Tibial nerve (tissue), 4 donors: ENCODE results near the gene SRP54. TPM values are rescaled to one million over a fixed set of nuclear protein-coding genes. Genes with fewer than 3 reads are reported as not detected.
A peak's percentile ranks its signal among the peaks of the same experiment; 100 is the strongest.
"Not testable (repeated sequence)": the region's sequence is repeated elsewhere in the genome, so short reads cannot be mapped to it uniquely, and the experiment has no call there.

ENCODE experiments used
- DNase-seq, 2 donors: peaks; one replicate each; pipeline ENCODE4 v3.0.0-alpha.2; 2019; ENCODE audit warnings: low spot score in 2 of 2
- H3K27ac ChIP-seq, 4 donors: fragments of 200-600 bp; sonication (generic) in 3 of 4; one replicate each; pipeline ENCODE4 v1.5.1; 2017 to 2019; ENCODE audit warnings: mild to moderate bottlenecking in 1 of 4
- H3K27me3 ChIP-seq, 2 donors: fragments of 200-600 bp; sonication (generic) in 1 of 2; one replicate each; pipeline versions ENCODE4 v1.5.1 to v1.6.0; 2017 to 2019
- H3K36me3 ChIP-seq, 3 donors: fragments of 200-600 bp; sonication (generic); one replicate each; pipeline ENCODE4 v1.5.1; 2018 to 2019
- H3K4me1 ChIP-seq, 4 donors: fragments of 200-600 bp; sonication (generic) in 3 of 4; one replicate each; pipeline ENCODE4 v1.5.1; 2017 to 2019
- H3K4me3 ChIP-seq, 4 donors: fragments of 200-600 bp; sonication (generic) in 3 of 4; one replicate each; pipeline ENCODE4 v1.5.1; 2017 to 2019; ENCODE audit warnings: mild to moderate bottlenecking in 1 of 4, moderate library complexity in 1 of 4
- H3K9me3 ChIP-seq, 4 donors: fragments of 200-600 bp; sonication (generic) in 3 of 4; one replicate each; pipeline ENCODE4 v1.5.1; 2017 to 2019
- EP300 ChIP-seq, 2 donors: sonication (generic); formaldehyde crosslinking; IDR thresholded peaks; one replicate each; pipeline ENCODE4 v1.6.1; 2017; ENCODE audit warnings: antibody characterized with exemption in 2 of 2, mild to moderate bottlenecking in 1 of 2
- POLR2A ChIP-seq, 2 donors: fragments of 450-650 bp; IDR thresholded peaks; one replicate each; pipeline ENCODE4 v1.6.1; 2017; ENCODE audit warnings: antibody characterized with exemption in 2 of 2, mild to moderate bottlenecking in 2 of 2, moderate library complexity in 2 of 2
- WGBS, 2 donors: methylation state at CpG; one replicate each; pipeline ENCODE4 v1.1.5; 2018; 5-methylcytosine and 5-hydroxymethylcytosine counted together
- total RNA-seq, 4 donors: library from RNA; depleted of rRNA; stranded (reverse); fragments of >200 nt; gene quantifications; one replicate each; pipeline ENCODE4 v1.1.0, GENCODE V29; 2016
- TF ChIP-seq, protein P1 (sequence below), 5 experiments: fragments of 200-600 bp in 3 of 5; fragments of 450-650 bp in 2 of 5; sonication (generic) in 3 of 5; IDR thresholded peaks; one replicate each; pipeline ENCODE4 v1.5.1; 2016 to 2019; ENCODE audit warnings: antibody characterized with exemption in 5 of 5, mild to moderate bottlenecking in 3 of 5, moderate library complexity in 2 of 5

Gene SRP54
- total RNA-seq, 4 donors from 2014 or later = 49.0 to 67.7 (median 52.3) TPM

DNA sequence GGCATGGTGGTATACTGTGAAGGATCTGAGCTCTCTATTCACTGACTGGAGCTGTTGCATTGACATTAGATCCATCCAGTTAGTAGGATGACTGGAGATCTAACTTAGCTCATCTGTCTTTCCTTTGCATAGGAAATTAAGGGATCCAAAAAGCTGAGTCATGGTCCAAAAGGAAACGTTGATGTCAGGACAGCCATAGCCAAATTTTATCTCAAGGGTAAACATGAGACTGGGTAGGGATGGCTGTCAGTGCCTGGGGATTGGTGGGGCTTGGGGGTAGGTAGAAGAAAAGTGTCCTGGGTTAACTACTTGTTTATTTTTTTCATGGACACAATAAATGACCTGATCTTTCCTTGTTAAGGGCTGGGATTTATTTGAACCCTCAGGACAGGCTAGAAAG lies 67.9 kb downstream of the SRP54 start:
- WGBS, 2 donors = 0% methylated on average over 1 of the region's 1 CpG
- Histone ChIP-seq H3K4me1 (peaks cover 0 to 28% (median 12%) of the 10 kb centered on the region in 4 donors), H3K27ac (peak overlapping the region in 2 of 4 donors; percentile 29 to 34), H3K4me3 (no peak overlapping the region), H3K9me3 (no peaks in the 10 kb centered on the region), H3K27me3 (no peaks in the 10 kb centered on the region), H3K36me3 (peaks cover 0 to 46% (median 0%) of the 10 kb centered on the region in 3 donors)
- no peak for DNase-seq
- TF ChIP-seq EP300 (IDR thresholded peaks at IDR 0.05) = no peak
- TF ChIP-seq, protein P1, sequence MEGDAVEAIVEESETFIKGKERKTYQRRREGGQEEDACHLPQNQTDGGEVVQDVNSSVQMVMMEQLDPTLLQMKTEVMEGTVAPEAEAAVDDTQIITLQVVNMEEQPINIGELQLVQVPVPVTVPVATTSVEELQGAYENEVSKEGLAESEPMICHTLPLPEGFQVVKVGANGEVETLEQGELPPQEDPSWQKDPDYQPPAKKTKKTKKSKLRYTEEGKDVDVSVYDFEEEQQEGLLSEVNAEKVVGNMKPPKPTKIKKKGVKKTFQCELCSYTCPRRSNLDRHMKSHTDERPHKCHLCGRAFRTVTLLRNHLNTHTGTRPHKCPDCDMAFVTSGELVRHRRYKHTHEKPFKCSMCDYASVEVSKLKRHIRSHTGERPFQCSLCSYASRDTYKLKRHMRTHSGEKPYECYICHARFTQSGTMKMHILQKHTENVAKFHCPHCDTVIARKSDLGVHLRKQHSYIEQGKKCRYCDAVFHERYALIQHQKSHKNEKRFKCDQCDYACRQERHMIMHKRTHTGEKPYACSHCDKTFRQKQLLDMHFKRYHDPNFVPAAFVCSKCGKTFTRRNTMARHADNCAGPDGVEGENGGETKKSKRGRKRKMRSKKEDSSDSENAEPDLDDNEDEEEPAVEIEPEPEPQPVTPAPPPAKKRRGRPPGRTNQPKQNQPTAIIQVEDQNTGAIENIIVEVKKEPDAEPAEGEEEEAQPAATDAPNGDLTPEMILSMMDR (IDR thresholded peaks at IDR 0.05) = no peak
- no peak for TF ChIP-seq POLR2A (IDR thresholded peaks at IDR 0.05)

DNA sequence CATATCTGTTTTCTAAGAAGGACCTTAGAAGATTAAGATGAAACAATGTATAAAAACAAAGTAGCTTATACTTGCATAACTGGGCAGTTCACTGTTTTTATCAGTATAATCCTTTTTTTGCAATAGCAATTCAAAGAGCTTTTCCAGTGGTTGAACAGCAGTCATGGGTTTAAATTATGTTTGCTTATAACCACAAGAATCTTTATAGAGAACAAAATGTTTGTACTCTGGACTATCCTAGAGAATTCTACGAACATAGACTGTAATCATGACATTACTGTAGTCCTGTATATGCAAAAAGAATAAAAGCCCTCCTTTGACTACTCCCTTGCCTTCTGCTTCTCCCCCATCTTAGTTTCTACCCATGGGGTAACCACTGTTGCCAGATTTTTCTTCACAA lies 69.0 kb downstream of the SRP54 start:
- H3K27me3 ChIP-seq = no peaks in the 10 kb centered on the region
- no peaks in the 10 kb centered on the region for H3K9me3 ChIP-seq
- no peak overlapping the region for H3K4me3 ChIP-seq
- peak overlapping the region in 1 of 4 donors; percentile 34 for H3K27ac ChIP-seq
- peaks cover 0 to 28% (median 12%) of the 10 kb centered on the region in 4 donors for H3K4me1 ChIP-seq
- WGBS, 2 donors = 78 to 83% methylated on average over 1 of the region's 1 CpG
- no peak for TF ChIP-seq EP300 (IDR thresholded peaks at IDR 0.05)
- no peak for TF ChIP-seq POLR2A (IDR thresholded peaks at IDR 0.05)
- TF ChIP-seq, protein P1 (IDR thresholded peaks at IDR 0.05) = no peak
- H3K36me3 ChIP-seq = peaks cover 0 to 57% (median 0%) of the 10 kb centered on the region in 3 donors
- DNase-seq = no peak

DNA sequence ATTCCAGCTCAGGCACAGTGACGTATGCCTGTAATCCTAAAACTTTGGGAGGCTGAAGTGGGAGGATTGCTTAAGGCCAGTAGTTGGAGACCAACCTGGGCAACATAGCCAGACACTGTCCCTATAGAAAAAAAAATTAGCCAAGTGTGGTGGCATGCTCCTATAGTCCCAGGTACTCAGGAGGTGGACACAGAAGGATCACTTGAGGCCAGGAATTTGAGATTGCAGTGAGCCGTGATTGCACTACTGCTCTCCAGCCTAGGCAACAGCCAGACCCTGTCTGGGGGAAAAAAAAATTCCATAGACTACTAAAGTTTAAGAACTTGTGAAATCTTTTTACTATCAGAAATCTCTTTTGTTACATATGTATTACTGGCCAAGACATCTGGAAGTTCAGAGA lies 69.8 kb downstream of the SRP54 start:
- Histone ChIP-seq H3K9me3 (no peaks in the 10 kb centered on the region), H3K4me3 (no peak overlapping the region), H3K27me3 (no peaks in the 10 kb centered on the region), H3K27ac (no peak overlapping the region), H3K36me3 (peaks cover 0 to 65% (median 0%) of the 10 kb centered on the region in 3 donors), H3K4me1 (peaks cover 0 to 20% (median 6%) of the 10 kb centered on the region in 4 donors)
- TF ChIP-seq EP300 (IDR thresholded peaks at IDR 0.05) = no peak
- TF ChIP-seq POLR2A (IDR thresholded peaks at IDR 0.05) = no peak
- TF ChIP-seq, protein P1 (IDR thresholded peaks at IDR 0.05) = no peak
- WGBS, 2 donors = 92 to 94% methylated on average over 2 of the region's 2 CpGs
- no peak for DNase-seq

DNA sequence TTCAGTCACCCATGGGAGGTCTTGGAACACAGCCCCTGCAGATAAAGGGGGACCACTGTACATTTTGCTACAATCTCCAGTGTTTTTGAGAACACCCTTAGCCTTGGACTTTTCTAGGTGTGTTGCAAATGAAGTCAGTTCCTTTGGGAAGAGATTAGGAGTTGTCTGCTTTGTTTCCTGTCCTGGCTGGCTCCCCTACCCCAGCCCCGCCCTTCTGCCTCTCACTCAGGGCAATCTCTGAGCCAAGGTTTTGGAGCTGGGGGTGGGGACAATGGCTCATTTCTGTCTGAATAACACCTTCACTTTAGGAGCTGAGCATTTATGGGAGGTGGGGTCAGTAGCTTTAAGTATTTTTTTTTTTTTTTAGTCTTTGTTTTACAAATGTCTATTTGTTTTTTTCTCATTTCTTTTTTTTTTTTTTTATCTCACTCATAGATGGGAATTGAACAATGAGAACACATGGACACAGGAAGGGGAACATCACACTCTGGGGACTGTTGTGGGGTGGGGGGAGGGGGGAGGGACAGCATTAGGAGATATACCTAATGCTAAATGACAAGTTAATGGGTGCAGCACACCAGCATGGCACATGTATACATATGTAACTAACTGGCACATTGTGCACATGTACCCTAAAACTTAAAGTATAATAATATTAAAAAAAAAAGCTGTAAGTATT lies 78.5 kb downstream of the SRP54 start:
- H3K27ac ChIP-seq, DNase-seq, H3K4me3 ChIP-seq, H3K27me3 ChIP-seq, H3K9me3 ChIP-seq: not testable (repeated sequence)
- Histone ChIP-seq H3K36me3 (peaks cover 0 to 52% (median 10%) of the 10 kb centered on the region in 3 donors), H3K4me1 (peaks cover 0 to 10% (median 0%) of the 10 kb centered on the region in 4 donors)
- WGBS, 2 donors = 79 to 81% methylated on average over 1 of the region's 1 CpG

DNA sequence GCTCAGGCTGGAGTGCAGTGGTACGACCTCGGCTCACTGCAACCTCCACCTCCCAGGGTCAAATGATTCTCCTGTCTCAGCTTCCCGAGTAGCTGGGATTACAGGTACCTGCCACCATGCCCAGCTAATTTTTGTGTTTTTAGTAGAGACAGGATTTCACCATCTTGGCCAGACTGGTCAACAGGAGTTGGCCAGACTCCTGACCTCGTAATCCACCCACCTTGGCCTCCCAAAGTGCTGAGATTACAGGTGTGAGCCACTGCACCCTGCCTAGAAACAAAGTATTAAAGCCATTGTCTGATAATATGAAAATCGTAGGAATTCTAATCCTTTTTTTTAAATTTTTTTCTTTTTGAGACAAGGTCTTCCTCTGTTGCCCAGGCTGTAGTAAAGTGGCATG lies 82.9 kb downstream of the SRP54 start:
- H3K4me1 ChIP-seq, H3K27ac ChIP-seq, DNase-seq, H3K27me3 ChIP-seq, H3K4me3 ChIP-seq, H3K9me3 ChIP-seq: not testable (repeated sequence)
- H3K36me3 ChIP-seq = peaks cover 0 to 56% (median 0%) of the 10 kb centered on the region in 3 donors
- 80 to 94% methylated on average over 5 of the region's 5 CpGs for WGBS, 2 donors

DNA sequence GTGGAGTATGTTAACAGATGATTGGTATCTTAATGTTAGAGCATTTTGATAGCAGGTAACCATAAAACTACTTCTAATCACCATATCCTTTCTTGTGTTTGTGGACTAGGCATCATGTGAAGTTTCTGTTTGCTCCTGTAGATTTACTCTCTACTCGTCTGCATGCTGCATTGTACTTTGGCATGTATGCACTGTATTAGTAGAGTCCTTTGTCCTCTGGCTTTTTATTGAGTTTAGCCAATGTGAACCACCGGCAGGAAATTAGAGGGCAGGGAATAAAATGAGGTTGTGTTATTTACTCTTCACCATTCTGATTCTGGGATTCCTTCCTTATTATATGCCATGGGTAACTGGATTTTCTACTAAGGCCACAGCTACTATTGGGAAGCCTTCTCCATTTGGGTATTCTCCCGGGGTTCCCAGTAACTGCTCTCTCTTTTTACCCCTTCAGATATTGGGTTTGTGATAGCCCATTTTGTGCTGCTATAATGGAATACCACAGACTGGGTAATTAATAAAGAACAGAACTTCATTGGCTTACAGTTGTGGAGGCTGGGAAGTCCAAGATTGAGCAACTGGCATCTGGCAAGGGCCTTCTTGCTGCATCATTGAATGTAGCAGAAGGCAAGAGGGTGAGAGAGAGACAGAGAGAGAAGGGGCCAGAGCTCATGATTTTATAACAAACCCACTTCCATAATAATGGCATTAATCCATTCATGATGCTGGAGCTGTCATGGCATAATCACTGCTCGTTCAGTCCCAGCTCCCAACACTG lies 85.6 kb downstream of the SRP54 start:
- 85 to 87% methylated on average over 4 of the region's 4 CpGs for WGBS, 2 donors
- TF ChIP-seq, protein P1 (IDR thresholded peaks at IDR 0.05) = no peak
- TF ChIP-seq POLR2A (IDR thresholded peaks at IDR 0.05) = no peak
- no peak for TF ChIP-seq EP300 (IDR thresholded peaks at IDR 0.05)
- peak overlapping the region in 1 of 4 donors; percentile 15 for H3K27ac ChIP-seq
- H3K36me3 ChIP-seq = peaks cover 0 to 76% (median 0%) of the 10 kb centered on the region in 3 donors
- no peak overlapping the region for H3K4me3 ChIP-seq
- H3K4me1 ChIP-seq = no peaks in the 10 kb centered on the region
- H3K27me3 ChIP-seq = no peaks in the 10 kb centered on the region
- no peak for DNase-seq
- H3K9me3 ChIP-seq = no peaks in the 10 kb centered on the region
